H9 (cell line): ENCODE measurements around the gene PLXNA2. TPM values are rescaled to one million over a fixed set of nuclear protein-coding genes. Genes with fewer than 3 reads are reported as not detected.
A peak's percentile ranks its signal among the peaks of the same experiment; 100 is the strongest.

ENCODE experiments used
- DNase-seq: peaks from one replicate; pipeline ENCODE4 v3.0.0-alpha.2; 2017
- H2AFZ ChIP-seq: one replicate; pipeline ENCODE4 v1.6.1; 2013; ENCODE audit warnings: mild to moderate bottlenecking, low read length, control low read depth, moderate library complexity
- H2AK5ac ChIP-seq: 2 replicates; pipeline ENCODE4 v1.6.1; 2013; ENCODE audit warnings: low read length, control low read depth, mixed read lengths; ENCODE audit not compliant: insufficient read length
- H2BK120ac ChIP-seq: one replicate; pipeline ENCODE4 v1.6.1; 2013; ENCODE audit warnings: low read depth, mild to moderate bottlenecking, low read length, control low read depth, inconsistent platforms; ENCODE audit not compliant: poor library complexity, severe bottlenecking
- H2BK12ac ChIP-seq: 2 replicates; pipeline ENCODE4 v1.6.1; 2013; ENCODE audit warnings: low read length, control low read depth, mixed read lengths, low read depth; ENCODE audit not compliant: insufficient read length
- H2BK15ac ChIP-seq: 2 replicates; pipeline ENCODE4 v1.6.1; 2013; ENCODE audit warnings: low read depth, low read length, control low read depth
- H2BK20ac ChIP-seq: one replicate; pipeline ENCODE4 v1.6.1; 2013; ENCODE audit warnings: low read depth, mild to moderate bottlenecking, low read length, control low read depth, inconsistent platforms; ENCODE audit not compliant: poor library complexity, severe bottlenecking
- H2BK5ac ChIP-seq: 2 replicates; pipeline ENCODE4 v1.6.1; 2013; ENCODE audit warnings: low read length, control low read depth, mixed read lengths; ENCODE audit not compliant: insufficient read length
- H3K14ac ChIP-seq: 2 replicates; pipeline ENCODE4 v1.6.1; 2013; ENCODE audit warnings: low read length, control low read depth; ENCODE audit not compliant: insufficient read depth
- H3K18ac ChIP-seq: 2 replicates; pipeline ENCODE4 v1.6.1; 2013; ENCODE audit warnings: low read depth, mild to moderate bottlenecking, mixed read lengths, low read length, control low read depth; ENCODE audit not compliant: insufficient read length
- H3K23ac ChIP-seq: 2 replicates; pipeline ENCODE4 v1.6.1; 2013; ENCODE audit warnings: low read length, control low read depth, mixed read lengths, low read depth; ENCODE audit not compliant: insufficient read length
- H3K23me2 ChIP-seq: 2 replicates; pipeline ENCODE4 v1.6.1; 2013; ENCODE audit warnings: low read depth, mild to moderate bottlenecking, mixed read lengths, low read length, control low read depth; ENCODE audit not compliant: insufficient read length, poor library complexity, severe bottlenecking
- H3K27ac ChIP-seq: 2 replicates; pipeline ENCODE4 v1.5.1; 2013; ENCODE audit warnings: low read length, control low read depth, mixed read lengths, low read depth; ENCODE audit not compliant: insufficient read length
- H3K27me3 ChIP-seq: 2 replicates; pipeline ENCODE4 v1.6.1; 2013; ENCODE audit warnings: low read length, control low read depth, inconsistent platforms; ENCODE audit not compliant: insufficient read depth
- H3K4ac ChIP-seq: 2 replicates; pipeline ENCODE4 v1.6.1; 2013; ENCODE audit warnings: low read depth, mild to moderate bottlenecking, control low read depth, inconsistent platforms, low read length, moderate library complexity
- H3K4me1 ChIP-seq: 2 replicates; pipeline ENCODE4 v1.6.1; 2013; ENCODE audit warnings: low read length, control low read depth, inconsistent platforms; ENCODE audit not compliant: insufficient read depth
- H3K4me2 ChIP-seq: 2 replicates; pipeline ENCODE4 v1.6.1; 2013; ENCODE audit warnings: low read length, control low read depth, mixed read lengths; ENCODE audit not compliant: insufficient read length, insufficient read depth
- H3K56ac ChIP-seq: 2 replicates; pipeline ENCODE4 v1.6.1; 2013; ENCODE audit warnings: low read depth, mild to moderate bottlenecking, mixed read lengths, low read length, control low read depth; ENCODE audit not compliant: insufficient read length
- H3K79me1 ChIP-seq: 2 replicates; pipeline ENCODE4 v1.6.1; 2013; ENCODE audit warnings: low read depth, mild to moderate bottlenecking, moderate library complexity, low read length, control low read depth, inconsistent platforms; ENCODE audit not compliant: insufficient read depth, poor library complexity, severe bottlenecking
- H3K79me2 ChIP-seq: 2 replicates; pipeline ENCODE4 v1.6.1; 2013; ENCODE audit warnings: low read length, control low read depth, inconsistent platforms; ENCODE audit not compliant: insufficient read depth
- H3K9ac ChIP-seq: 2 replicates; pipeline ENCODE4 v1.6.1; 2013; ENCODE audit warnings: low read length, control low read depth, mixed read lengths; ENCODE audit not compliant: insufficient read length; ENCODE audit errors: extremely low read depth
- H3K9me3 ChIP-seq: one replicate; pipeline ENCODE4 v1.6.1; 2013; ENCODE audit warnings: low read depth, low read length, inconsistent platforms; ENCODE audit not compliant: control insufficient read depth
- H3T11ph ChIP-seq: one replicate; pipeline ENCODE4 v1.6.1; 2013; ENCODE audit warnings: mild to moderate bottlenecking, low read length, control low read depth, inconsistent platforms
- H4K20me1 ChIP-seq: one replicate; pipeline ENCODE4 v1.6.1; 2013; ENCODE audit not compliant: control insufficient read depth, insufficient read length, insufficient read depth
- H4K5ac ChIP-seq: 2 replicates; pipeline ENCODE4 v1.6.1; 2013; ENCODE audit warnings: low read depth, mild to moderate bottlenecking, mixed read lengths, low read length, control low read depth; ENCODE audit not compliant: insufficient read length
- H4K8ac ChIP-seq: replicated peaks from 2 replicates; pipeline ENCODE4 v1.6.1; 2013; ENCODE audit warnings: low read length, control low read depth, mixed read lengths, low read depth; ENCODE audit not compliant: insufficient read length
- H4K91ac ChIP-seq: 2 replicates; pipeline ENCODE4 v1.6.1; 2013; ENCODE audit warnings: low read depth, mild to moderate bottlenecking, moderate library complexity, mixed read lengths, low read length, control low read depth; ENCODE audit not compliant: insufficient read length
- H3K27ac Mint-ChIP-seq, 3 experiments: 2 replicates in 2 of 3; 3 replicates in 1 of 3; pipeline ENCODE4 v1.8.0; 2020 to 2021; ENCODE audit warnings: mixed read lengths in 3 of 3, mild to moderate bottlenecking in 1 of 3, moderate library complexity in 1 of 3
- H3K27me3 Mint-ChIP-seq: 2 replicates; pipeline ENCODE4 v1.8.0; 2021; ENCODE audit warnings: low read depth, mild to moderate bottlenecking, moderate library complexity, mixed read lengths
- H3K36me3 Mint-ChIP-seq, 3 experiments: 2 replicates in 2 of 3; 3 replicates in 1 of 3; pipeline ENCODE4 v1.8.0; 2020 to 2021; ENCODE audit warnings: low read depth in 3 of 3, mixed read lengths in 3 of 3; ENCODE audit not compliant: insufficient read depth in 1 of 3
- H3K4me1 Mint-ChIP-seq, 2 experiments: 2 replicates each; pipeline ENCODE4 v1.8.0; 2020; ENCODE audit warnings: mixed read lengths in 2 of 2
- H3K4me3 Mint-ChIP-seq, 2 experiments: 2 replicates in 1 of 2; 3 replicates in 1 of 2; pipeline ENCODE4 v1.8.0; 2020 to 2021; ENCODE audit warnings: mild to moderate bottlenecking in 2 of 2, mixed read lengths in 2 of 2, moderate library complexity in 1 of 2
- H3K9me3 Mint-ChIP-seq, 2 experiments: 2 replicates in 1 of 2; 3 replicates in 1 of 2; pipeline ENCODE4 v1.8.0; 2020; ENCODE audit warnings: mild to moderate bottlenecking in 2 of 2, mixed read lengths in 2 of 2, moderate library complexity in 1 of 2
- WGBS: extraction: QIAGEN DNeasy Blood & Tissue Kit; methylation state at CpG from one replicate; pipeline ENCODE4 v1.1.7; 2013; ENCODE audit warnings: missing lambda C conversion rate, low lambda C conversion rate, mixed read lengths; ENCODE audit not compliant: insufficient read length; ENCODE audit errors: extremely low coverage; 5-methylcytosine and 5-hydroxymethylcytosine counted together
- total RNA-seq: library from RNA; stranded (reverse); gene quantifications from 2 replicates; pipeline ENCODE4 v1.2.1, GENCODE V29; 2021
- TF ChIP-seq, protein P1 (sequence below): fragments of 200-600 bp; sonication (generic); conservative IDR thresholded peaks from 3 replicates; pipeline ENCODE4 v1.8.0; 2021; ENCODE audit warnings: antibody characterized with exemption, mild to moderate bottlenecking

PLXNA2 gene
- total RNA-seq, 1 experiment from 2014 or later, result 0.57 TPM

DNA sequence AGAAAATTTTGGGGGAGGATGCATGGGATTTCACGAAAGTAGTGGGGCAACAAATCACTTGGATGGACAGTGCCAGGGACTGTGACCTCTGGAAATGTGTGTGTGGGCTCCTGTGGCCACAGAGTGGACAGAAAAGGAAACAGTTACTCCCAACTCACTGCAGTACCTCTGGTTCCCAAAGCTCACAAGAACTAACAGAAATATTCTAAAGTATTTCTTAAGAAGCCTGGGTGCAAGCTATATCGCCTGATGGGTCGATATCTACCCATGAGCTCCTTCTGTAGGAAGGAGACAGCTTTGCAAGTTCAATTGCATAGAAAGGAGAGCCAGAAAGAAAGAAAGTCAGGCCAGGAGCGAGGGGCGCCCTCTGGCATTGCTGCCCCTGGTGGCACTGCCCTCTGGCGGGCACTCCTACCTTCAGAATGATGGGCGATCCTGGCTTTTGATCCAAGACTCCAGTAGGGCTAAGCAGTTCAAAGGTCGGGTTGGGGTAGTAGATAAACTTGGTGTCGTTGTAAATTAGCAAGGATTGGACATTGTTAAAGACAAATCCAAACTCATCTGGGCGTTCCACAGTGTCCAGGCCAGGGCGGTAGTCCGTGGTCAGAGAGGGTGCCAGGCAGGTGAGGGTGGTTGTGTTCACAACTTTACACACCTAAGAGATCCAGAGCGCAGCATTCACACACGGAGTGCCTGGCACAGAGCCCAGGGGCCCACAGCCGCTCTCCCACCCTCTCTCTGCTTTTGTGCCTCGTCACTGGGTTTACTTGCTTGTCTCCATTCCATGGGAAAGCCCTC lies 198.5 kb downstream of the PLXNA2 start:
- H3K9me3 ChIP-seq, result no peaks in the 10 kb centered on the region
- H3K18ac ChIP-seq, result no peak overlapping the region
- H3K4me1 Mint-ChIP-seq, result peaks cover 13 to 33% of the 10 kb centered on the region in 2 experiments
- H3K79me2 ChIP-seq, result no peaks in the 10 kb centered on the region
- no peak overlapping the region for H3K4me3 Mint-ChIP-seq
- H2AFZ ChIP-seq, result no peak overlapping the region
- H3K9me3 Mint-ChIP-seq, result no peaks in the 10 kb centered on the region
- H4K8ac ChIP-seq, result no peak overlapping the region
- H2AK5ac ChIP-seq, result no peak overlapping the region
- H3K23me2 ChIP-seq, result no peaks in the 10 kb centered on the region
- no peaks in the 10 kb centered on the region for H3K27me3 ChIP-seq
- H2BK12ac ChIP-seq, result no peak overlapping the region
- DNase-seq, result no peak
- H3K4me2 ChIP-seq, result no peak overlapping the region
- H3K9ac ChIP-seq, result no peak overlapping the region
- H3K4me1 ChIP-seq, result no peaks in the 10 kb centered on the region; the same call in 1 of the 2 replicates
- WGBS, result no CpG with 5 or more reads among the region's 16 CpGs
- H3K36me3 Mint-ChIP-seq, result no peaks in the 10 kb centered on the region
- no peak overlapping the region for H3K4ac ChIP-seq
- H2BK120ac ChIP-seq, result no peak overlapping the region
- no peak overlapping the region for H2BK15ac ChIP-seq
- no peak overlapping the region for H4K91ac ChIP-seq
- H2BK20ac ChIP-seq, result no peak overlapping the region
- H2BK5ac ChIP-seq, result no peak overlapping the region
- TF ChIP-seq, protein P1, sequence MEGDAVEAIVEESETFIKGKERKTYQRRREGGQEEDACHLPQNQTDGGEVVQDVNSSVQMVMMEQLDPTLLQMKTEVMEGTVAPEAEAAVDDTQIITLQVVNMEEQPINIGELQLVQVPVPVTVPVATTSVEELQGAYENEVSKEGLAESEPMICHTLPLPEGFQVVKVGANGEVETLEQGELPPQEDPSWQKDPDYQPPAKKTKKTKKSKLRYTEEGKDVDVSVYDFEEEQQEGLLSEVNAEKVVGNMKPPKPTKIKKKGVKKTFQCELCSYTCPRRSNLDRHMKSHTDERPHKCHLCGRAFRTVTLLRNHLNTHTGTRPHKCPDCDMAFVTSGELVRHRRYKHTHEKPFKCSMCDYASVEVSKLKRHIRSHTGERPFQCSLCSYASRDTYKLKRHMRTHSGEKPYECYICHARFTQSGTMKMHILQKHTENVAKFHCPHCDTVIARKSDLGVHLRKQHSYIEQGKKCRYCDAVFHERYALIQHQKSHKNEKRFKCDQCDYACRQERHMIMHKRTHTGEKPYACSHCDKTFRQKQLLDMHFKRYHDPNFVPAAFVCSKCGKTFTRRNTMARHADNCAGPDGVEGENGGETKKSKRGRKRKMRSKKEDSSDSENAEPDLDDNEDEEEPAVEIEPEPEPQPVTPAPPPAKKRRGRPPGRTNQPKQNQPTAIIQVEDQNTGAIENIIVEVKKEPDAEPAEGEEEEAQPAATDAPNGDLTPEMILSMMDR, result peak; percentile 52
- peaks cover 2% of the 10 kb centered on the region for H3K27me3 Mint-ChIP-seq
- H3K79me1 ChIP-seq, result no peaks in the 10 kb centered on the region
- no peak overlapping the region for H3K27ac ChIP-seq
- no peak overlapping the region for H4K5ac ChIP-seq
- H3K27ac Mint-ChIP-seq, result no peak overlapping the region
- no peak overlapping the region for H3K23ac ChIP-seq
- H4K20me1 ChIP-seq, result no peaks in the 10 kb centered on the region
- no peak overlapping the region for H3K14ac ChIP-seq
- H3T11ph ChIP-seq, result no peak overlapping the region
- no peak overlapping the region for H3K56ac ChIP-seq
